Brain microvascular endothelial cell (primary cell): ENCODE data around the gene SNED1.
A peak's percentile ranks its signal among the peaks of the same experiment; 100 is the strongest.

Experiments used
- DNase-seq: peaks from one replicate; pipeline ENCODE4 v3.0.0-alpha.2; 2020
- H3K27ac ChIP-seq: fragments of 250-450 bp; sonication (Bioruptor Pico); 2 replicates; pipeline ENCODE4 v1.5.1; 2020; ENCODE audit warnings: mild to moderate bottlenecking, moderate library complexity
- H3K27me3 ChIP-seq: fragments of 250-450 bp; sonication (Bioruptor Pico); replicated peaks from 2 replicates; pipeline ENCODE4 v1.5.1; 2020; ENCODE audit warnings: mild to moderate bottlenecking
- H3K36me3 ChIP-seq: fragments of 250-450 bp; sonication (Bioruptor Pico); replicated peaks from 2 replicates; pipeline ENCODE4 v1.5.1; 2020; ENCODE audit warnings: mild to moderate bottlenecking
- H3K4me3 ChIP-seq: 2 replicates; pipeline ENCODE4 v1.5.1; 2011; ENCODE audit warnings: low read depth, mild to moderate bottlenecking, control low read depth, low read length, moderate library complexity
- in situ Hi-C: cut with HindIII; loops from 2 replicates; pipeline ENCODE4 v1.10.0; 2017; ENCODE audit warnings: low sequenced_read_pairs, low pct_ligation_motif_present
- TF ChIP-seq, protein P1 (sequence below): IDR thresholded peaks from 2 replicates; pipeline ENCODE4 v1.5.1; 2011; ENCODE audit warnings: low read depth, mild to moderate bottlenecking, moderate library complexity, low read length, control low read depth, inconsistent platforms; ENCODE audit errors: missing control alignments

The SNED1 gene

DNA sequence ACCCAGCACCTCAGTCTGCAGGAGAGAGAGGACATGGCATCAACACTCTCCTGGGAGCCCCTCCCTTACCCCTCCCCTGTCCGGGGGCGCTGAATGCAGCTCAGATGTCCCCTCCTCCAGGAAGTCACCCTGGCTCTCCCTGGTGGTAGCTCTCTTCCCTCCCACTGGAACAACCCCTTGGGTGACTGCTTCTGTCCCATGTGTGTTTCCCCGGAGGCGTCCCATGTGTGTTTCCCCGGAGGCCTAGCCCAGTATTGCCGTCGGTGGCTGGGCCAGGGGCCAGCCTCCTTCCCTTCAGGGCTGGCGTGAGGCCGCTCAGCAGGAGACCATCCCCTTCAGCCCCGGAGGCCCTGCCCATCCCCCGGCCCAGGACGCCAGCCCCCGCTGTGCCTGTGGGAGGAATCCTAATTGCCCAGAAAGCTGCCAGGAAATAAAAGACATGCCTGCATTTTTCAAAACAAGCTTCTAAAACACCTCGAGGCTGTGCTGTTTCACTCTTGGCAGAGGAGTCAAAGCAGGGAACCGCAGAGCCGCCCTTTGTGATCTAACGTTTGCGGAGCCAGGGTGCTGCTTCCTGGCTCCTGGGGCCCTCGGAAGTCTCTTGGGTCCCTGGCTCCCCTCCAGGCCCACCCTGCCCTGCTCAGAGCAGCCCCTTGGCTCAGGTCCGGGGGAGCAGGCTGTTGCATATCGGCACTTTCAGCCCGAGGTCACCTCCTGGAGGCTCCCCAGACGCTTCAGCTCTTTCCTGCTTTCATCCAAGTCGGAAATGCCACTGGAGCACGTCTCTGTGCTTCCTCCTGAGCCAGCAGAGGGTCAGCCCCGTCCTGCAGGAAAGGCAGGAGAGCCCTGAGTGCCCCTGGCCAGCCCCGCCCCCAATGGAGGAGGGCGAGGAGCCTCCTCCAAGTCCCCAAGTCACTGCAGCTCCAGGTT lies 11.4 kb downstream of the SNED1 start:
- Histone ChIP-seq H3K36me3 (no peaks in the 10 kb centered on the region), H3K4me3 (peak overlapping the region; percentile 38), H3K27ac (no peak overlapping the region), H3K27me3 (no peaks in the 10 kb centered on the region)
- in situ Hi-C loops = no loop called here
- peak; percentile 35 for DNase-seq
- TF ChIP-seq, protein P1, sequence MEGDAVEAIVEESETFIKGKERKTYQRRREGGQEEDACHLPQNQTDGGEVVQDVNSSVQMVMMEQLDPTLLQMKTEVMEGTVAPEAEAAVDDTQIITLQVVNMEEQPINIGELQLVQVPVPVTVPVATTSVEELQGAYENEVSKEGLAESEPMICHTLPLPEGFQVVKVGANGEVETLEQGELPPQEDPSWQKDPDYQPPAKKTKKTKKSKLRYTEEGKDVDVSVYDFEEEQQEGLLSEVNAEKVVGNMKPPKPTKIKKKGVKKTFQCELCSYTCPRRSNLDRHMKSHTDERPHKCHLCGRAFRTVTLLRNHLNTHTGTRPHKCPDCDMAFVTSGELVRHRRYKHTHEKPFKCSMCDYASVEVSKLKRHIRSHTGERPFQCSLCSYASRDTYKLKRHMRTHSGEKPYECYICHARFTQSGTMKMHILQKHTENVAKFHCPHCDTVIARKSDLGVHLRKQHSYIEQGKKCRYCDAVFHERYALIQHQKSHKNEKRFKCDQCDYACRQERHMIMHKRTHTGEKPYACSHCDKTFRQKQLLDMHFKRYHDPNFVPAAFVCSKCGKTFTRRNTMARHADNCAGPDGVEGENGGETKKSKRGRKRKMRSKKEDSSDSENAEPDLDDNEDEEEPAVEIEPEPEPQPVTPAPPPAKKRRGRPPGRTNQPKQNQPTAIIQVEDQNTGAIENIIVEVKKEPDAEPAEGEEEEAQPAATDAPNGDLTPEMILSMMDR = peak; percentile 5

DNA sequence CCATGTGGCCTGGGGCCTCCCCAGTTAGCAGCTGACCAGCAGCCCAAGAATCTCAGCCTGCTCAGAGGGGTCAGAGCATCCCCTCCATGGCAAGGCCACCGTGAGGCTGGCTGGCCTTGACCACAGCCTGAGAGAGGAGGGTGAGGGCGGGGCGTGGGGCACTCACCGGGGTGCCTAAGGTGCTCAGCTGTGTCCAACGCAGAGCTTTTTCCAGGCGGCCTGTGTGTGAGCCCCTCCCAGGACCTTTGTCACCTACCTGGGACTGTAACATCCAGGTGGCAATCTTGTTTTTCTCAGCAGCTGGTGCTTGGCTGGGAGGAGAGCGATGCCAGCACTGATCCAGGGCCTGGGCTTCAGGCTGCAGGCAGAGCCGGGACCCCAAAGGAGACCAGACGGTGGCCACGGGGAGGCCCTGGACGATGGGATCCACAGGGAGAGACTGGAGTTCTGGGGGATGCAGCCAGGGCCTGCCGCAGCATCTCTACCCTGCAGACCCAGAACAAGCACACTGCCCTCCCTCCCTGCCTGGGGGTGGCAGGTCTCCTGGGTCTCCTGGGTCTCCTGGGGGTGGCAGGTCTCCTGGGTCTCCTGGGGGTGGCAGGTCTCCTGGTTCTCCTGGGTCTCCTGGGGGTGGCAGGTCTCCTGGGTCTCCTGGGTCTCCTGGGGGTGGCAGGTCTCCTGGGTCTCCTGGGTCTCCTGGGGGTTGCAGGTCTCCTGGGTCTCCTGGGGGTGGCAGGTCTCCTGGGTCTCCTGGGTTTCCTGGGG lies 12.3 kb downstream of the SNED1 start:
- in situ Hi-C loops = no loop called here
- Histone ChIP-seq H3K27me3 (no peaks in the 10 kb centered on the region), H3K4me3 (no peak overlapping the region), H3K36me3 (no peaks in the 10 kb centered on the region), H3K27ac (no peak overlapping the region)
- no peak for DNase-seq
- TF ChIP-seq, protein P1 = no peak

DNA sequence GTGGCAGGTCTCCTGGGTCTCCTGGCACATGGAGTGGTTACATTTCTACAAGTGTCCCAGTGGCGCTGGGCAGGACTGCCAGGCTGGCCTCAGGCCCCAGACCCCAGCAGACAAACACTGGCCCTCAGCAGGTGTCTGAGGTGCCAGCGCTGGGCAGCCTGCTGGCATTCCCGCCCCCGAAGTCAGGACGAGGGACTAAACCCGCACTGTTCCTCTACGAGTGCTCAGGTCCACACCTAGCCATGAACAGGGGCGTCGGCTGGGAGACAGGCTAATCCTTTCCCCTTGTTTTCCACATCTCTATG lies 12.8 kb downstream of the SNED1 start:
- H3K27me3 ChIP-seq = no peaks in the 10 kb centered on the region
- in situ Hi-C loops = no loop called here
- DNase-seq = no peak
- TF ChIP-seq, protein P1 = no peak
- no peaks in the 10 kb centered on the region for H3K36me3 ChIP-seq
- no peak overlapping the region for H3K27ac ChIP-seq
- H3K4me3 ChIP-seq = no peak overlapping the region

DNA sequence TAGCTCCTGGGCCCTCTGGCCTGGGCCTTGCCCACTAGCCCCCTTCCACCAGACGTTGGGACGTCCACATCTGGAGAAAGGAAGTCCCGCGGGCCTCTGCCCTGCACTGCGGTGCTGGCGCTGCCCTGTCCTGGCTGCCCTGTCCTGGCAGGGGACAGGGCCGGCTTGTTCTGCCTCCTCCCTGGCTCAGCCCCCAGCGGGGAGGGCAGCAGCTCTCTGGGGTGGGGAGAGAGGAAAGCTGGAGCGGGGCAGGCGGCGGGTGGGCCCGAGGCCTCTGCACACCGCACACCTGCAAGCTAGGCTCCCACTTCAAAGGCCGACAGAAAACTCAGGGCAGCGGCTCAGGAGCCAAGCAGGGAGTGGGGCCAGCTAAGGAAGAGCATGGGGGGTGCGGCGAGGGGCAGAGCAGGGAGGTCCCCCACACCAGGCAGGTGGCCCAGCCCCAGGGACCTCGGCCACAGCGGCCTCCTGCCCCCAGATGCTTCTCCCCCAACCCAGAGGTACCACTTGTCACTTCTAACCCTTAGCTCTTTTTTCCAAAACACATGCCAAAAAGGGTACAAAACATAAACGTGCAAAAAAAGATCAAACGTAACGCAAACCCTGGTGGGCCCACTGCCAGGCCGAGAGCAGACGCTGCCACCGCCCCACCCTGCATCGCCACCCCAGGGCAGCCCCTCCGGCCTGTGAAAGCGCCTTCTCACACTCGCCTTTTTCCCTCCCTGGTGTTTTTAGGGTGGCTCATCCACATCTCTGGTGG lies 13.5 kb downstream of the SNED1 start:
- Histone ChIP-seq H3K27me3 (no peaks in the 10 kb centered on the region), H3K36me3 (no peaks in the 10 kb centered on the region), H3K4me3 (no peak overlapping the region), H3K27ac (no peak overlapping the region)
- no peak for DNase-seq
- TF ChIP-seq, protein P1 = no peak
- in situ Hi-C loops = no loop called here

DNA sequence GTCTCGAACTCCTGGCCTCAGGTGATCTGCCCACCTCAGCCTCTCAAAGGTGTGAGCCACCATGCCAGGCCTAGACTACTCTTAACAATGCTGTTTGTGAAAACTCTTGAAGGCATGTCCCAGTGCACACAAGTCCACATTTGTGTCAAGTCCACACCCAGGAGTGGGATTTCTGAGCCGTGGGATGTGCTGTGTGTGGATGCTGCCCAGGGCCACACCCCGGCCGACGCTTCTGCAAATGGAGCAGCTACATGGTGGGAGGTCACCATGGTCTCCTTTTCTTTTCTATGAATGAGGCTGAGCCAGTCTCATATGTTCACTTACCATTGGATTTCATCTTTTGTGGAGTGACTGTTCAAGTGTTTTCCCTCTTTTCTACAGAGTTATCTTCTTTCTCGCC lies 15.8 kb downstream of the SNED1 start:
- no peaks in the 10 kb centered on the region for H3K36me3 ChIP-seq
- no peaks in the 10 kb centered on the region for H3K27me3 ChIP-seq
- in situ Hi-C loops = no loop called here
- TF ChIP-seq, protein P1 = no peak
- H3K4me3 ChIP-seq = no peak overlapping the region
- no peak for DNase-seq
- no peak overlapping the region for H3K27ac ChIP-seq
